Fibroblast of skin of abdomen (primary cell): ENCODE measurements around the gene RABEP1.
A peak's percentile ranks its signal among the peaks of the same experiment; 100 is the strongest.

Source experiments
- DNase-seq: peaks from one replicate; pipeline ENCODE4 v3.0.0-alpha.2; 2013

The RABEP1 gene

DNA sequence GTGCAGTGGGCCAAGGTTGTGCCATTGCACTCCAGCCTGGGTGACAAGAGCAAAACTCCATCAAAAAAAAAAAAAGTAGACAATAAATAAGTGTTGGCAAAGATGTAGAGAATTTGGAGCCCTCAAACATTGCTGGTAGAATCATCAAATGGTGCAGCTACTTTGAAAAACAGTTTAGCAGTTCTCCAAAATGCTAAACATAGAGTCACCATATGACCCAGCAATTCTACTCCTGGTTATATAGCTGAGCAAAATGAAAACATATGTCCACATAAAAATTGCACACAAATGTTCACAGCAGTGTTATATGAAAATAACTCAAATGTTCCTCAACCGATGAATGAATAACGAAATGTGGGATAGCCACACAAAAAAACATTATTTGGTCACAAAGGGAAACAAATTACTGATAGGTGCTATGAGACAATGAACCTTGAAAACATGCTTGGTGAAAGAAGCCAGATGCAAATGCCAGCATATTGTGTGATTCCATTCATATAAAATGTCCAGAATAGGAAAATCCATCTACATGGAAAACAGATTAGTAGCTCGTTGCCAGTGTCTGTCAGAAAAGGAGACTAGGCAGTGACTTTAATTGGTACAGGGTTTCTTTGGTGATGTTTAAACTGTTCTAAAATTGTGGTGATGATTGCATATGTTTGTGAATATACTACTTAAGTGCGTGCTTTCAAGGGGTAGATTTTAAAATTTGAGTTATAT, 12.7 kb upstream of the RABEP1 start:
- no peak for DNase-seq

- no peak for DNase-seq
Observed at GRCh38 chr17:5272322-5272721, 9.8 kb upstream of the RABEP1 start.

GRCh38 chr17:5282642-5283217, 646 bp downstream of the RABEP1 start:
- DNase-seq, result no peak

DNA sequence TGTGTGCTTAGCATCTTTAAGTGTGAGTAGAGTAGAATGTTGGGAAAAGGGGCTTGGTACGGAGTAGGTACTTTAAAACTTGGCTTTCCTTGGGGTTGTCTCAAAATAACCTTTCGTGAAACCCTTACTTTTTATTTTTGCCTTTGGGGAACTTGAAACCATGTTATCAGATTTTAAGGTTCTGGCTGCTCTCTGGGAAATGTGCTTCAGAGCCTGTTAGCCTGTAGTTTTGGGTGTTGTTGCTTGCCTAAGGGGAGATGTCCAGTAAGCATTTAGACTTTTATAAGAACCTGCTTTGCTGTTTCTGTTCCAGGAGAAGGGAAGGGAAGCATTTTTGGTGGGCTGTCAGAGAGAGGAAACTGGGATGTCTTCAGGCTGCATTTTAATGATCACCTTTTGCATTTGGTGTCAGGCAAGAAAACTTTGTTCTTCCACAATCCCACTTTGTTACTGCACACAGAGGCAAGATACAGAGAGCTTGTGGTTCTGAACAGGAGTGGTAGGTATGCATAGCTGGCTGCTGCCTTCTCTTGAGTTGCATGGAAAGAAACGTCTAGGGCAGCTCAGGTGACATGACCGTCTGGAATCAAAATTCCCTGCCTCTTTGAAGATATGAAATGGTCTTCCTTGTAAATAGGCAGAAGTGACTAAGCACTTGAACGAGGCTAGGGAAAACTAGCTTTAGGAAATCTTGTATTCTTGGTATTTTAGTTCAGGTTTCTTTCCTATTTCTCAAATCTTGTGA, 1.7 kb downstream of the RABEP1 start:
- no peak for DNase-seq

GRCh38 chr17:5284681-5285080, 2.6 kb downstream of the RABEP1 start:
- no peak for DNase-seq

GRCh38 chr17:5286846-5287245, 4.8 kb downstream of the RABEP1 start:
- no peak for DNase-seq

- no peak for DNase-seq
Observed at GRCh38 chr17:5291683-5292350, 9.7 kb downstream of the RABEP1 start.

GRCh38 chr17:5297245-5297644, 15.2 kb downstream of the RABEP1 start:
- DNase-seq, result no peak

GRCh38 chr17:5299383-5299782, 17.3 kb downstream of the RABEP1 start:
- no peak for DNase-seq

GRCh38 chr17:5304636-5305035, 22.6 kb downstream of the RABEP1 start:
- DNase-seq, result no peak

DNA sequence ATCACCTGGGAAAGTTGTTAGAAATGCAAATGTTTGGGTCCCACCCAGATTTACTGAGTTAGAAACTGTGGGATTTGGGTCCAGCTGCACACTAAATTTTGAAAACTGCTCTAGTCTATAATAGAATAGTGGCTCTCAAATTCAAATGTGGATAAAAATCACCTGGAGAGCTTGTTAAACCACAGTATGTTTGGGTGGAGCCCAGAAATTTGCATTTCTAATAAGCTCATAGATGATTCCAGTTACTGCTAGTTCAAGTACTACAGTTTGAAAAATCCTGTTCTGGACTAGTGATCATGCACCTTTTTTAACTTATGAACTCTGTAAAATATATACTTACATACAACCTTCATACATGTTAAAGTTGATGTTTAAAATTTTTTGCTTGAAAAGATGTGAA, 27.8 kb downstream of the RABEP1 start:
- DNase-seq, result no peak

DNA sequence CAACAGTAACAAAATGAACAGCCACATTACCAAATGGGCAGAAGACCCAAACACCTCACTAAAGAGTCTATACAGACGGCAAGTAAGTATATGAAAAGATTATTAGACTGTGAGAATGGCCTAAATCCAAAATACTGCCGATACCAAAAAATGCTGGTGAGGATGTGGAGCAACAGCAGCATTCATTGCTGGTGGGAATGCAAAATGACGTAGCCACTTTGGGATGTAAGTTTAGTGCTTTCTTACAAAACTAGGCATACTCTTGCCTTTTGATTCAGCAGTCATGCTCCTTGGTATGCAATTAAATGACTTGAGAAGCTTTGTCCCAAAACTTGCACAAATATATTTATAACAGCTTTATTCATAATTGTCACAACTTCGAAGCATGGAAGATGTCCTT, 43.8 kb downstream of the RABEP1 start:
- no peak for DNase-seq

DNA sequence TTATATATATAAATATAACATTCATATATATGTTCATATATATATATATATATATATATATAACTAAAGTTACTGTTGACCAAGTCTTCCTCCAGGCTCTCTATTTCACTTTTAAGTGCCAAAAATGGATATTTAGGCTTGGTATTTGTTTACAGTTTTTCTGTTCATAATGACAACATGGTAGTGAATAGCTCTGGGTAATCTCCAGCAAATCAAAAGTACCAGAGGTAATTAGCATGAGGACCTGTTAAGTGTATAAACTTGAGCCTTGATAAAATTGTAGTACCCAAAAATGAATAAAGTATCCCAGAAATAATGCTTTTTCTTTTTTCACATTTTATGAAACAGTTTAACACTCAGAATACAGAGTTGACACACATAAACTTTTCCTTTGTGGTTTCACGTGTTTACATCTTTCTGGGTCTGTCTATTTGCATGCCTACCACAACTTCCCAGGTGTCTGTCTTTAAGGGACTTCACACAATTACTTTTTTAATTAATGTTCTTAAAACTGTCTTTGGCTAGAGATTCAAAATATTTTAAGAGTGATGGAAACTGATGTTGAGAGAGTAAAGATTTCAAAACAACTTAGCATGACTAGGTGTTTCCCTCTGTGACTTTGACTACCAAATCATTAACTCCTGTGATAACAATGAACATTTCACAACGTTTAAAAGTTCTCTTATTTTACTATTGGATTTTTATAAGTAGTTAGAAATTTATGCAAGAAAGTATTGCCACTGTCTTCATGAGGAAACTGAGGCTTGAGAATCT, 47.9 kb downstream of the RABEP1 start:
- DNase-seq, result no peak

DNA sequence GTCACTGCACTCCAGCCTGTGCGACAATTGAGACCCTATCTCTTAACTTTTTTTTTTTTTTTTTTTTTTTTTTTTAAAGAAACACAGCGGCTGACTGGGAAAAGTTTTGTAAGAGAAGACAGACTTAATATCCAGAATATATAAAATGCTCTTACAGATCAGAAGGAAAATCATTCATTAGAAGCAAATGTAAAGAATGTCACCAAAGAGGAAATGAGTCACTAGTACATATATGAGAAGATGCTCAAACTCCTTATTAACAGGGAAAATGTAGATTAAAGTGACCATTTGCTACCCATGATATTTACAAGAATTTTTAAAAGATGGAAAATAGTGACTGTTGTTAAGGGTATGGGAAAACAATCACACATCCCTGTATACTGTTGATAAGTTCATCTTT, 48.9 kb downstream of the RABEP1 start:
- peak; percentile 47 for DNase-seq

DNA sequence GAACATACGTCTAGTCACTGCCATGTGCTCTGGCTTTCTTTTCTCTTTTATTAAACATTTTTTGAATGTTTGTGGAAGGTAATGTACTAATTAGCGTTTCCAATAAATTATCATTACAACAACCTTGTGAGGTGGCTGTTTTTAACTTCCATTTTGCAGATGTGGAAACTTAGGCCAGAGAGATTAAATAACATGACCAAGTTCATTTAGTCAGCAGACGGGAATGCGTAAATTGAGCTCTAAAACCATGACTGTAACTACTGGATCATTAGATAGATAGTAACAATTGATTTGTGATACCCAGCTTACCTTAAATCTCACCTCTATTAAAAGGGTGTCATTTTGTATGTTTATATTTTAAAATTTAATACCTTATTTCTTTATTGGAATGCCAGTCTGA, 49.4 kb downstream of the RABEP1 start:
- peak; percentile 61 for DNase-seq

- no peak for DNase-seq
Observed at GRCh38 chr17:5344914-5345313, 62.8 kb downstream of the RABEP1 start.

DNA sequence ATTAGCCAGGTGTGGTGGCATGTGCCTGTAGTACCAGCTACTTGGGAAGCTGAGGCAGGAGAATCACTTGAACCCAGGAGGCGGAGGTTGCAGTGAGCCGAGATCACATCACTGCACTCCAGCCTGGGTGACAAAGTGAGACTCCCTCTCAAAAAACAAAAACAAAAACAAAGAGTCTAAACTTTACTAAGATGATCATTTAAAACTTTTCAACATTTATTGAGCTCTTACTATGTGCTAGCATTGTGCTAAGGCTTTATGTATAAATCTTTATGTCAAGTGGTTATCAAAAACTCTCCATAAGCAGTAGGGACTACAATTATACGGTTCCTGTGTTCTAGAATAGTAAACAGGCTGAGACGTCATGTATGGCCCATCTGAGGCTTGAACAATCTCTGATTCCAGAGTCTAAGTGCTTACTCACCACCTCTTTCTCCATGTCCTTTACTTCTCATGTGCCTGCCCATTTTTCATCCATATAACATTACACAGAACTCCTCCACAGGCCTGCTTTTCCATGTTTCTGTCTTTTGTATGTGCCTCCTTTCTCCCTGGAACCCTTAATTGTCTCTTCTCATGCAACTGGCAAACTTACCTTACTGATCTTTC, 70.7 kb downstream of the RABEP1 start:
- no peak for DNase-seq

- DNase-seq, result no peak
Observed at GRCh38 chr17:5354310-5354709, 72.2 kb downstream of the RABEP1 start.

DNA sequence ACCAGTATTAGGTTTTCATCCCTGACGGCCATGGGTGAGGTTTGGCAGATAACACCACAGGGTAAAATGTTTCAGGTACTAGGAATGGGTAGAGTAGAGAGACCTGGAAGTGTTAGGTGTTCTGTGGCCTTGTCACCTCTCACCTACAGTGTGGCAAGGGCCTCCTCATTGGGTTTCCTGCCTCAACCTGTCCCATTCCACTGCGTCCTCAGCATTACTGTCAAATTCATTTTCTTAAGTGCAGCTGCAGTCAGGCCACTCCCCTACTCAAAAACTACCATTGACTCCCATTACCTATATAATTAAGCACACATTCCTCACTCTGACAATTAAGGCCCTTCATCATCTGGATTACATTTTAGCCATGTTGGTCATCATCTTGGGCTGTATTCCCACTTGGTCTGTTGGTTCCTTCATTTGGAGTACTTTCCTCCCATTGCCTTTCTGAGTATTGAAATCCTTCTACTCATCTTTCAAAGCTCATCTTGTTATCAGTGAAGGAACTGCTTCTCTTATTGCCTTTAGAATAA, 72.9 kb downstream of the RABEP1 start:
- no peak for DNase-seq

DNA sequence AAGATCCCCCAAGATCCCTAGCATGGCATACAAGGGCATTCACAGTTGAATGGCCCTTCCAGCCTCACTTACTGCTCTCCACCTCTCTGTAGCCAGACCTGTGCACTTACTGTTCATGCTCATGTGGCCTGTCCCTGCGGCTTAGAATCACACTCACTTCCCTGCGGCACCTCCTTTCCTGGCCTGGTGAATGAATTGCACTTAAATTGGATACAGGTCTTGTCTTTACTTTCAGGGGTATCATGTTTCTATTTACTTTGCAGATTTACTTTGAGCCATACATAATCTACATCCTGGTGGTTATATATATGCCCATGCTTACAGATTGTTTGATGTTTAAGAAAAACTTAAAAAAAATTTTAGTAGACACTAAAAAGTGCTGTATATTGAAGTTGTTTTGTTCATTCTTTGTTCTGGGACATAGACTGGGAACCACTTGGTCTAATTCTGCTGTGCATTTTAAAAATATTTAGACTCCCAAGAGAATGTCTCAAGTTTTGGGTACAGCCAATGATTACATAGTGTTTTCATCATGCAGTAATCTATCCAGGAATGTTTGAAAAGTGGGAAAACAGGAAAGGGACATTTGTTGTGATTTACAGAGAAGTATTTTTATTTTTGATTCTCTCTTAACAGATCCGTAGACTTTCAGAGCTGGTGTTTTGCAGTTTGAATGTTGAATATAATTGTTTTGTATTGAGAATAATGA, 73.5 kb downstream of the RABEP1 start:
- peak; percentile 20 for DNase-seq

- no peak for DNase-seq
Observed at GRCh38 chr17:5361426-5361825, 79.3 kb downstream of the RABEP1 start.
